Measurements from ENCODE around the gene ZNF280A. TPM values are rescaled to one million over a fixed set of nuclear protein-coding genes. Genes with fewer than 3 reads are reported as not detected.
A peak's percentile ranks its signal among the peaks of the same experiment; 100 is the strongest.
"Not testable (repeated sequence)": the region's sequence is repeated elsewhere in the genome, so short reads cannot be mapped to it uniquely, and the experiment has no call there.

The ZNF280A gene
- total RNA-seq, 2 experiments from 2014 or later = not detected

DNA sequence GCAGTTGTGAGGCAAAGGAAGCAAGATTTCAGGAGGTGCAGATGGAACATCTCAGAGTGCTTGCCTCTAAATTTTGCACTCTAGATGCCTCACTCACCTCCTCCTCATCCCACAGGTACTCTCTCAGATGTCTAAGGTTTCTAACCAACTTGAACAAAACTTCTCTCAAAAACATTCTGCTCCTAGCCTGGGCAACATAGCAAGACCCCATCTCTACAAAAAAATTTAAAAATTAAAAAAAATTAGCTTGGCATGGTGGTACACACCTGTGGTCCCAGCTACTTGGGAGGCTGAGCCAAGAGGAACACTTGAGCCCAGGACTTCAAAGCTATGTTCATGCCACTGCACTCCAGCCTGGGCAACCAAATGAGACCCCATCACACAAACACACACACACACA is 4.2 kb downstream of the ZNF280A start:
- no peak for DNase-seq
- CTCF ChIA-PET = no interaction called here
- Mint-ChIP-seq H3K27ac (no peak overlapping the region), H3K4me3 (no peak overlapping the region), H3K9me3 (peaks cover 3% of the 10 kb centered on the region), H3K27me3 (peaks cover 32% of the 10 kb centered on the region), H3K4me1 (peaks cover 2% of the 10 kb centered on the region), H3K36me3 (ENCODE audit: low read depth) (no peaks in the 10 kb centered on the region)
- POLR2A ChIA-PET = no interaction called here

DNA sequence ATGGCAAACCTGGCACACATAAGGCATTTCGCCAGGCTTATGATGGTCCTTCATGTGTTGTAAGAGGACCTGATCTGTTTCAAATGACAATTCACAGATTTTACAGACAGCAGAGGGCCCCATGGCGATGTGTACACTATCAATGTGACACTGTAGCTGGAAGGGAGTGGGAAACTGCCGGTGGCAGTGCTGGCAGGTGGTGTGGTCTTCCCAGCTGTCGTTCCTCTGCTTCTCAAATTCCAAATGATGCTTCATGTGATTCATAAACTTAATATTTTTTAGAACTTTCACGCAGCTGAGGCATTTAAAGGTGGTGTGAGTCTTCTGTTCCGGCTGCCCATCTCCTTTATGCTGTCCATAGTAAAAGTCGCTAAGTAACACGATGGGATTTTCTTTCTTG is 5.6 kb downstream of the ZNF280A start:
- H3K27me3 Mint-ChIP-seq = peaks cover 32% of the 10 kb centered on the region
- CTCF ChIA-PET; H3K9me3 Mint-ChIP-seq; DNase-seq; POLR2A ChIA-PET; H3K36me3 Mint-ChIP-seq (ENCODE audit: low read depth); H3K27ac Mint-ChIP-seq; H3K4me3 Mint-ChIP-seq; H3K4me1 Mint-ChIP-seq: not testable (repeated sequence)

DNA sequence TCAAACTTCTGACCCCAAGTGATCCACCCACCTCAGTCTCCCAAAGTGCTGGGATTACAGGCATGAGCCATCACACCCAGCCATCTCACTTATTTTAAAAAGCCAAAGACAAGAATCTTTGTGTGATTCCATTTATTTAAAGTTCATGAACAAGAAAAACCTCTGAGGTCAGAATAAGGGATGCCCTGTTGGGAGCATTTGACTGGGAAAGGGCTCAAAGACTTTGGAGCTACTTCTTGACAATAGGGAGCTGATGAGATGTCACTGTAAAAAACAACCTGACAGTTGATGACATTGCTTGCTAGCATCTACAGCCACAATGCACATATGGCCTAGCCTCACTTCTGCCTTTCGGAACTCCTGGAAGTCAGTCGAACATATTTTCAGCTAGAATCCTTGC is 6.5 kb downstream of the ZNF280A start:
- POLR2A ChIA-PET = no interaction called here
- Mint-ChIP-seq H3K27me3 (peaks cover 32% of the 10 kb centered on the region), H3K4me1 (peaks cover 2% of the 10 kb centered on the region), H3K36me3 (ENCODE audit: low read depth) (peaks cover 6% of the 10 kb centered on the region), H3K9me3 (peaks cover 9% of the 10 kb centered on the region), H3K27ac (no peak overlapping the region), H3K4me3 (no peak overlapping the region)
- CTCF ChIA-PET = no interaction called here
- no peak for DNase-seq

DNA sequence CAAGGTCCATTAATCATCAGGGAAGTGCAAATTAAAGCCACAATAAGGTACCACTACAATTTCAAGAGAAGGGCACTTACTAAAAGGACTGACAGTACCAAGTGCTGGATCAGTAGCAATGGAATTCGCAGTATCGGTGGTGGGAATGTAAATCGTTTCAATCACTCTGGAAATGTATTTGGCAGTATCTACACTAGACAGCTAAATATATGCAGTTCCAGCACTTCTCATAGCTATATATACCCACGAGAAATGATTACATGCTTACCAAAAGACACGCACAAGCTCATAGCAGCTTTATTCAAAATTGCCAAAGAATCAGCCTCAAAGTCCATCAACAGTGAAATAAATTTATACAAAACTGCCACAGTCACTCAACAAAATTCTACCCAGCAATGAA is 7.1 kb downstream of the ZNF280A start:
- Mint-ChIP-seq H3K9me3 (peaks cover 9% of the 10 kb centered on the region), H3K36me3 (ENCODE audit: low read depth) (peaks cover 6% of the 10 kb centered on the region), H3K4me3 (no peak overlapping the region), H3K27ac (no peak overlapping the region), H3K4me1 (peaks cover 3% of the 10 kb centered on the region), H3K27me3 (peaks cover 32% of the 10 kb centered on the region)
- CTCF ChIA-PET = no interaction called here
- no peak for DNase-seq
- POLR2A ChIA-PET = no interaction called here

DNA sequence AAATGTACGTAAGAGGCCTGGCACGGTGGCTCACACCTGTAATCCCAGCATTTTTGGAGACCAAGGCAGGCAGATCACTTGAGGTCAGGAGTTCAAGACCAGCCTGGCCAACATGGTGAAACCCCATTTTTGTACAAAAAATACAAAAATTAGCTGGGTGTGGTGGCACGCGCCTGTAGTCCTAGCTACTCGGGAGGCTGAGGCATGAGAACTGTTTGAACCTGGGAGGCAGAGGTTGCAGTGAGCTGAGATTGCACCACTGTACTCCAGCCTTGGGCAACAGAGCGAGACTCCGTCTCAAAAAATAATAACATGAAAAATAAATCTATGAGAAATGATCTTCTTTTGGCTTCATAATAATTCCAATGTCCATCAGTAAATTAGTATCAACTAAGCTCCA is 9.2 kb downstream of the ZNF280A start:
- H3K4me3 Mint-ChIP-seq, POLR2A ChIA-PET, H3K27ac Mint-ChIP-seq, H3K9me3 Mint-ChIP-seq, DNase-seq: not testable (repeated sequence)
- H3K4me1 Mint-ChIP-seq = peaks cover 13% of the 10 kb centered on the region
- H3K27me3 Mint-ChIP-seq = peaks cover 20% of the 10 kb centered on the region
- CTCF ChIA-PET = interaction anchor here (0.7 kb wide), 1 partner anchor 22 kb away, joined by 3 read pairs; no protein-coding TSS in a partner anchor
- H3K36me3 Mint-ChIP-seq (ENCODE audit: low read depth) = peaks cover 13% of the 10 kb centered on the region

DNA sequence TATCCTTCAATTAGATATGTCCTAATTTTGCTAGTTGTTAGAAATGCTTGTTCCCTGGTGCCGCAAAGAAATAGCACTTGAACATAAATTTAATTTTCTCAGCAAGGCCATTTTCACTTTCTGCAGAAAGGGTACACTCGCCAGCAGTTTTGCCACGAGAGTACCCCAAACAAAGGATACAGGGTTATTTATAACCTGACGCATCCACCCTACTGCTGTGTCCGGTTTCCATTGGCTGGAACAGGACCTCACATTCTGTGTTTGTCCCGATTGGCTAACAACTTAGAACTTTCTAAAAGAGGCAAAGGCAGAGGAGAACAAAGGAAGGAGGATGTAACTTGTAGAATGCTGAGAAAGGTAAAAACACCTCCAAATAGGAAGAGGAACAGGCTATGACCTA is 10.2 kb downstream of the ZNF280A start:
- H3K9me3 Mint-ChIP-seq, H3K27ac Mint-ChIP-seq, POLR2A ChIA-PET, DNase-seq, H3K4me3 Mint-ChIP-seq: not testable (repeated sequence)
- H3K36me3 Mint-ChIP-seq (ENCODE audit: low read depth) = peaks cover 17% of the 10 kb centered on the region
- H3K27me3 Mint-ChIP-seq = peaks cover 13% of the 10 kb centered on the region
- CTCF ChIA-PET = interaction anchor here (1.7 to 2.3 kb wide), 3 partner anchors 19 to 31 kb away, joined by 4 to 9 read pairs (median 4); no protein-coding TSS in a partner anchor
- H3K4me1 Mint-ChIP-seq = peaks cover 13% of the 10 kb centered on the region

DNA sequence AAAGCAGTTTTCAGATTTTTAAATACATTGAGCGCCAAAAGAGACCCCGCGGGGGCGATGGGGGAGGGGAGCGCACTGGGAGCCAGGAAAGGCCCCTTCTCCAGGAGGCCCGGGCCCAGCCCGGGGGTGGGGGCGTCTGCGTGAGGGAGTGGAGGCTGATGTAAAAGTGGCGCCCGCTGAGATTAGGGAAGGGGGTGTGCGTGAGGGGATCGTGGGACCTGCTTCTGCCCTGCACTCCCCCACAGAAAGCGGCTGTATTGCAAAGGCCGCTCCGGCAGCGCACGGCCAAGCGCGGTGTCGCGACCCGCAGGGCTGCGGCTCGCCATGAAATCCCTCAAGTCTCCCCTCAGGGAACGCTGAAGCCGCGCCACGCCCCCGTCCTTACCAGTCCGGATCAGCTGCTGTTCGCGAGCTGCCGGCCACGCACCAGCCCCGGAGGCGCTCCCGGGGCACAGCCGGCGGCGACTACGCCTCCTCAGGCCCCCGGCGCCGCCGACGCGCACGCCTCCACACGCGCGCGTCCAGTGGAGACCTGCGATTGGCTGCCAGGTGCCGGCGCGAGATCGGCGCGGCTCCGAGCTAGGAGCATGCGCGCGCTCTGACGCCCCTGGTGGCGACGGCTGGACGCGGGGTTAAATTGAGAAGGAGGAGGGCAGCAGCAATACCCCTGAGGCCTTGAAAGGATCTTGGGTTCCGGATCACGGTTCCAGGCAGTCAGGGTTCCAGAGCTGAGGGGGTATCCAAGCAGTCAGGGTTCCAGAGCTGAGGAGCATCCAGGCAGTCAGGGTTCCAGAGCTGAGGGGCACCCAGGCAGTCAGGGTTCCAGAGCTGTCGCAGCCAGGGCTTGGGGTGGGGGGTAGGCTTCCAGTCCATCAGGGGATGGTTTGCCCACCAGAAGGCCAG is 11.5 kb downstream of the ZNF280A start, which contains the start of gene ZNF280B:
Gene ZNF280B, minus strand, starts transcription at position 469 of the 903 bp plus-strand sequence. CDS start 19,344 bp downstream, outside the sequence.
- H3K4me3 Mint-ChIP-seq = peak within 1 kb of the TSS; percentile 69
- peaks cover 9% of the 10 kb centered on the region for H3K9me3 Mint-ChIP-seq
- peak; percentile 87 for DNase-seq
- peaks cover 24% of the 10 kb centered on the region for H3K36me3 Mint-ChIP-seq (ENCODE audit: low read depth)
- H3K4me1 Mint-ChIP-seq = peaks cover 13% of the 10 kb centered on the region
- peaks cover 10% of the 10 kb centered on the region for H3K27me3 Mint-ChIP-seq
- POLR2A ChIA-PET = no interaction called here
- H3K27ac Mint-ChIP-seq = no peak within 1 kb of the TSS
- CTCF ChIA-PET = interaction anchor here (0.5 to 2.6 kb wide), 19 partner anchors 9 to 148 kb away, joined by 3 to 9 read pairs (median 4); partner anchors contain the start of gene ZNF280A

DNA sequence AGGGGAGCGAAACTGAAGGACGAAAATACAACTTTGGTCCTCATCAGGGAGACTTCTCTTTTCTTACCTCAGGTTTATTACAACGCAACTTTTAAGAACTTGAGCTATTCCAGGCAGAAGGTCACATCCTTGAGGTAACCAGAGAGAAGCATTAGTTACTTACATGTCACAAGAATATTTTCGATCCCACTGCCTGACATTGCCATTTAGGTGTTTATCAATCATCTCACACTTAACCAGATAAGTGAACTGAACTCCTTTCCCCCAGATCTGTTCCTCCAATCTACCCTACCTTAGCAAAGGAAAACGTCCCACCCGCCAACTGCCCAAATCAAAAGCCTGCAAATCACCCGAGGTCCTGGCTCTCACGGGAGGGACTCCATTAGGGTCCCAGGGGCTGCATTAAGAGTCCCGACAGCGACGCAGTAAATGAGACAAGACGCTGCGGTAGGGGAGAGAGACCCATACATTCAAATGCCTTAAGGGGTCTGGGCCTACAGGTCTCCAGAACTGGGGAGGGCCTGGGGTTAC is 12.3 kb downstream of the ZNF280A start:
- peaks cover 13% of the 10 kb centered on the region for H3K4me1 Mint-ChIP-seq
- no peak overlapping the region for H3K27ac Mint-ChIP-seq
- DNase-seq = no peak
- H3K9me3 Mint-ChIP-seq = peaks cover 9% of the 10 kb centered on the region
- POLR2A ChIA-PET = no interaction called here
- peaks cover 24% of the 10 kb centered on the region for H3K36me3 Mint-ChIP-seq (ENCODE audit: low read depth)
- CTCF ChIA-PET = interaction anchor here (0.8 to 2.6 kb wide), 6 partner anchors 10 to 80 kb away, joined by 3 to 9 read pairs (median 8); no protein-coding TSS in a partner anchor
- H3K27me3 Mint-ChIP-seq = peaks cover 6% of the 10 kb centered on the region
- H3K4me3 Mint-ChIP-seq = peak overlapping the region; percentile 69

DNA sequence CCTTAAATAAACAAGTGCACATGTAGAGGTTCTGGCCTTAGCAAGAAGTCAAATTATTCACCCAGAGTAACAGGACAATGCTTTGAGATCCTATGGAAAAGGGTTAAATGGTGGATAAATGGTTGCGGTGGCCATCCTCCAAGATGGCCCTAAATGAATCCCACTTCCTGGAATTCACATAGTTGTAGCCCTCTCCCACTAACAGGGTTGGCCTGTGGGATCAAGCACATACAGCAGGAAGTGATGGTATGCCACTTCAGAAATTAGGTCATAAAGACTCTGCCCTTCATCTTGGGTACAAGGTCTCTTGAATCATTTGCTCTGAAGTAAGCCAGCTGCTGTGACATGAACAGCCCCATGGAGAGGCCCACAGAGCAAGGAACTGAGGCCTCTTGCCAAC is 13.3 kb downstream of the ZNF280A start:
- no peaks in the 10 kb centered on the region for H3K27me3 Mint-ChIP-seq
- CTCF ChIA-PET = no interaction called here
- POLR2A ChIA-PET = no interaction called here
- H3K9me3 Mint-ChIP-seq = peaks cover 9% of the 10 kb centered on the region
- peaks cover 24% of the 10 kb centered on the region for H3K36me3 Mint-ChIP-seq (ENCODE audit: low read depth)
- DNase-seq = no peak
- no peak overlapping the region for H3K4me3 Mint-ChIP-seq
- H3K4me1 Mint-ChIP-seq = peaks cover 13% of the 10 kb centered on the region
- H3K27ac Mint-ChIP-seq = no peak overlapping the region

DNA sequence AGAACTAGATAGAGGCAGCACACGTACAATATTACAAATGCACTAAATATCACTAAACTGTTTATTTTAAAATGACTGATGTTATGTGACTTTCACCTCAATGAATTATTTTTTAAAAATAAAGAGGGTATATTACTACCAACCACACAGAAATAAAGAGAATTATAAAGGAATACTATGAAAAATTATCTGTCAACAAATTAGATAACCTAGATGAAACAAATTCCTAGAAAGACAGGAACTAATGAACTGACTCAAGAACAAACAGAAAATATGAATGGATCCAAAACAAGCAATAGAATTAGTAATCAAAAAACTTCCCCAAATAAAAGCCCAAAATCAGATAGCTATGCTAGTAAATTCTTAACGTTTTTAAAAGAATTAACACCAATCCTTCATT is 21.8 kb downstream of the ZNF280A start:
- H3K36me3 Mint-ChIP-seq (ENCODE audit: low read depth) = no peaks in the 10 kb centered on the region
- H3K4me1 Mint-ChIP-seq = no peaks in the 10 kb centered on the region
- DNase-seq = no peak
- H3K4me3 Mint-ChIP-seq = no peak overlapping the region
- no peaks in the 10 kb centered on the region for H3K27me3 Mint-ChIP-seq
- H3K9me3 Mint-ChIP-seq = no peaks in the 10 kb centered on the region
- POLR2A ChIA-PET = no interaction called here
- H3K27ac Mint-ChIP-seq = no peak overlapping the region
- CTCF ChIA-PET = interaction anchor here (2.1 kb wide), 1 partner anchor 11 kb away, joined by 9 read pairs; the partner anchor contains the start of gene ZNF280B

DNA sequence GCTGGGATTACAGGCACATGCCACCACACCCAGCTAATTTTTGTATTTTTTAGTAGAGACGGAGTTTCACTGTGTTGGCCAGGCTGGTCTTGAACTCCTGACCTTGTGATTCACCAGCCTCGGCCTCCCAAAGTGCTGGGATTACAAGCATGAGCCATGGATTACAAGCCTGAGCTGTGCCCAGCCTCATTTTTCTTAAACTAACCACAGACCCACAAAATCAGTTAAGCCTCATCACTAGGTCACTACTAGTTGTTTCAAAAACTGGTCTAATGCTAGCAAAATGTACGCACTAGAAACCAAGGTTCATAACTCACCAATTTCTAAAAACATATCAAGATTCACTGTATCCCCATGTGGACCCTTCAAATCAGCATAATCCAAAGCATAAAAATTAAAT is 28.5 kb downstream of the ZNF280A start:
- H3K27ac Mint-ChIP-seq; H3K4me3 Mint-ChIP-seq; DNase-seq; H3K9me3 Mint-ChIP-seq; H3K27me3 Mint-ChIP-seq; H3K36me3 Mint-ChIP-seq (ENCODE audit: low read depth); POLR2A ChIA-PET; H3K4me1 Mint-ChIP-seq: not testable (repeated sequence)
- CTCF ChIA-PET = interaction anchor here (0.6 to 1.3 kb wide), 2 partner anchors 11 to 17 kb away, joined by 3 to 4 read pairs; partner anchors contain the start of gene ZNF280B

DNA sequence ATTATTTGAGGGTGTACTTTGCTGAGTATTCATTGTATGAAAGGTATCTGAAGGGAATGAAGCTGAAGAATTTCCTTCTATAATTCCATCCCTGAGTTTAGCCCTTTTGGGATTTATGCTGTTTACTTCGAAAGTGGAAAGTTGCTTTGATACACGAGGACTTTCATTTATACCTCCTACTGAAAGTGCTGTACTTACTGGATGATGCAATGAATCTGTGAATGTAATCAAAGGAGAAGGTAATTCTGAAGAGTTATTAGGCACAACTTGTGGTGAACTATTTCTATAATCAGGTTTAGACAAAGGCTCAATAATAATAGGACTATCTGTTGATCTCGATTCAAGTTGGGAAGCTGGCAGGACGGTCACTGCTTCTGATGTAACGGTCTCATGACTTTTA is 31.3 kb downstream of the ZNF280A start:
- Mint-ChIP-seq H3K27ac (no peak overlapping the region), H3K4me1 (no peaks in the 10 kb centered on the region), H3K9me3 (no peaks in the 10 kb centered on the region), H3K4me3 (no peak overlapping the region), H3K36me3 (ENCODE audit: low read depth) (no peaks in the 10 kb centered on the region), H3K27me3 (no peaks in the 10 kb centered on the region)
- CTCF ChIA-PET = interaction anchor here (0.9 to 2.2 kb wide), 5 partner anchors 20 to 88 kb away, joined by 3 to 7 read pairs (median 5); partner anchors contain the start of gene ZNF280B
- POLR2A ChIA-PET = no interaction called here
- DNase-seq = no peak

DNA sequence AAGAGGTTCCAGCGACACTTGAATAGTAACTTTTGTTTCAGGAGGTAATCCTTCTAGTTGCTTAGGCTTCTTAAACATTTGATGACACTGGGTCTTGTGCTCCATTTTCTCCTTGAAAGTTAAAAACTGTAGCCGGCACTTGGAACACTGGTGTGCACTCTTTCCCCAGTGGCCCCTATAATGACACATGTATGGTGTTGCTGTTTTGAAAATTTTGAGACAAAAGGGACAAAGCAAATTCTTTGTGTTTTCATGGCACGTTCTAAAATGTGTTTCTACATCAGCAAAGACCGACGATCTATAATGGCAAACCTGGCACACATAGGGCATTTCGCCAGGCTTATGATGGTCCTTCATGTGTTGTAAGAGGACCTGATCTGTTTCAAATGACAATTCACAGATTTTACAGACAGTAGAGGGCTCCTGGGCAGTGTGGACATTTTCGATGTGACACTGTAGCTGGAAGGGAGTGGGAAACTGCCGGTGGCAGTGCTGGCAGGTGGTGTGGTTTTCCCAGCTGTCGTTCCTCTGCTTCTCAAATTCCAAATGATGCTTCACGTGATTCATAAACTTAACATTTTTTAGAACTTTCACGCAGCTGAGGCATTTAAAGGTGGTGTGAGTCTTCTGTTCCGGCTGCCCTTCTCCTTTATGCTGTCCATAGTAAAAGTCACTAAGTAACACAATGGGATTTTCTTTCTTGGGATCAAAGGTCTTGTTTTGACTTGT is 32.0 kb downstream of the ZNF280A start:
- CTCF ChIA-PET = interaction anchor here (0.6 to 2.2 kb wide), 4 partner anchors 11 to 24 kb away, joined by 3 to 7 read pairs (median 5); partner anchors contain the start of gene ZNF280B
- DNase-seq = no peak
- Mint-ChIP-seq H3K4me3 (no peak overlapping the region), H3K36me3 (ENCODE audit: low read depth) (no peaks in the 10 kb centered on the region), H3K4me1 (no peaks in the 10 kb centered on the region), H3K9me3 (no peaks in the 10 kb centered on the region), H3K27me3 (no peaks in the 10 kb centered on the region), H3K27ac (no peak overlapping the region)
- POLR2A ChIA-PET = no interaction called here
